GM15510 (cell line): Measurements from ENCODE around the gene NLRP11.
"Not testable (repeated sequence)": the region's sequence is repeated elsewhere in the genome, so short reads cannot be mapped to it uniquely, and the experiment has no call there.

Source experiments
- POLR2A ChIP-seq: IDR thresholded peaks from 3 replicates; pipeline ENCODE4 v1.6.1; 2011; ENCODE audit warnings: borderline replicate concordance; ENCODE audit not compliant: insufficient read length; ENCODE audit errors: extremely low read depth

The NLRP11 gene

GRCh38 chr19:55812449-55812848, 19.4 kb downstream of the NLRP11 start:
- no peak for TF ChIP-seq POLR2A

- TF ChIP-seq POLR2A, result no peak
Measured at GRCh38 chr19:55811340-55811739, 20.5 kb downstream of the NLRP11 start.

- no peak for TF ChIP-seq POLR2A
Measured at GRCh38 chr19:55809381-55810058, 22.3 kb downstream of the NLRP11 start.

- TF ChIP-seq POLR2A, result no peak
Measured at GRCh38 chr19:55802281-55802680, 29.5 kb downstream of the NLRP11 start.

- TF ChIP-seq POLR2A, result no peak
Measured at GRCh38 chr19:55801416-55801815, 30.4 kb downstream of the NLRP11 start.

GRCh38 chr19:55795021-55795420, 36.8 kb downstream of the NLRP11 start:
- TF ChIP-seq POLR2A, result no peak

GRCh38 chr19:55781112-55781511, 50.7 kb downstream of the NLRP11 start:
- TF ChIP-seq POLR2A, result no peak

- no peak for TF ChIP-seq POLR2A
Measured at GRCh38 chr19:55778331-55778730, 53.5 kb downstream of the NLRP11 start.

GRCh38 chr19:55777528-55777927, 54.3 kb downstream of the NLRP11 start:
- TF ChIP-seq POLR2A, result no peak

- TF ChIP-seq POLR2A, result not testable (repeated sequence)
Measured at GRCh38 chr19:55768818-55769217, 63.0 kb downstream of the NLRP11 start, which contains the start of gene RFPL4AL1. RFPL4AL1 (plus strand) TSS chr19:55769118; CDS start chr19:55771805, 2,687 bp downstream.

GRCh38 chr19:55766466-55766865, 65.3 kb downstream of the NLRP11 start:
- TF ChIP-seq POLR2A, result no peak

- TF ChIP-seq POLR2A, result not testable (repeated sequence)
Measured at GRCh38 chr19:55758797-55759196, 73.0 kb downstream of the NLRP11 start, which contains the start of gene RFPL4A. RFPL4A (plus strand) TSS chr19:55759097; CDS start chr19:55761801, 2,704 bp downstream.

GRCh38 chr19:55753401-55753800, 78.4 kb downstream of the NLRP11 start:
- TF ChIP-seq POLR2A, result no peak

GRCh38 chr19:55750715-55751114, 81.1 kb downstream of the NLRP11 start:
- TF ChIP-seq POLR2A, result no peak

- TF ChIP-seq POLR2A, result no peak
Measured at GRCh38 chr19:55738302-55738701, 93.5 kb downstream of the NLRP11 start, which contains the start of gene NLRP9. NLRP9 (minus strand) TSS chr19:55738402; CDS start chr19:55738374, 28 bp downstream.
